Activated T-cell treated with anti-CD3 and anti-CD28 coated beads, Interleukin-2, amount 50 U/mL, for 72 hours (primary cell): ENCODE measurements around the gene UBE2D1. TPM values are rescaled to one million over a fixed set of nuclear protein-coding genes. Genes with fewer than 3 reads are reported as not detected.

Experiments
- ATAC-seq, 2 donors: fragments of 150-1000 bp; cut with Tn5 transposase; replicated peaks in 1 of 2; 2 replicates each; pipeline ENCODE4 v1.10.0; 2021; ENCODE audit warnings: moderate library complexity in 2 of 2, mild to moderate bottlenecking in 1 of 2
- DNase-seq, 2 donors: peaks; one replicate each; pipeline ENCODE4 v3.0.0; 2021 to 2022; ENCODE audit warnings: mixed read lengths in 1 of 2
- H3K27ac Mint-ChIP-seq: one replicate; pipeline ENCODE4 v1.8.0; 2022; ENCODE audit warnings: mild to moderate bottlenecking, moderate library complexity, mixed read lengths
- H3K27me3 Mint-ChIP-seq: one replicate; pipeline ENCODE4 v1.8.0; 2022; ENCODE audit warnings: low read depth, mixed read lengths
- H3K36me3 Mint-ChIP-seq, 2 donors: one replicate each; pipeline ENCODE4 v1.8.0; 2022; ENCODE audit warnings: mixed read lengths in 2 of 2, mild to moderate bottlenecking in 1 of 2; ENCODE audit not compliant: insufficient read depth in 2 of 2
- H3K4me1 Mint-ChIP-seq: one replicate; pipeline ENCODE4 v1.8.0; 2022; ENCODE audit warnings: low read depth, mixed read lengths
- H3K4me3 Mint-ChIP-seq, 2 donors: one replicate each; pipeline ENCODE4 v1.8.0; 2022; ENCODE audit warnings: mild to moderate bottlenecking in 2 of 2, mixed read lengths in 2 of 2, moderate library complexity in 2 of 2
- H3K9me3 Mint-ChIP-seq, 2 donors: one replicate each; pipeline ENCODE4 v1.8.0; 2022; ENCODE audit warnings: mixed read lengths in 2 of 2
- total RNA-seq, 2 donors: library from RNA; stranded (reverse); gene quantifications; one replicate each; pipeline ENCODE4 v1.2.3, GENCODE V29; 2022

UBE2D1 gene
- total RNA-seq, 2 donors from 2014 or later = 10.5 to 12.1 TPM

GRCh38 chr10:58350023-58350422 is 15.2 kb downstream of the UBE2D1 start:
- Mint-ChIP-seq H3K36me3 (peaks cover 2 to 7% of the 10 kb centered on the region in 2 donors), H3K27ac (no peak overlapping the region), H3K27me3 (no peaks in the 10 kb centered on the region), H3K9me3 (no peaks in the 10 kb centered on the region), H3K4me1 (peaks cover 26% of the 10 kb centered on the region), H3K4me3 (no peak overlapping the region)
- ATAC-seq = no peak
- DNase-seq = no peak

DNA sequence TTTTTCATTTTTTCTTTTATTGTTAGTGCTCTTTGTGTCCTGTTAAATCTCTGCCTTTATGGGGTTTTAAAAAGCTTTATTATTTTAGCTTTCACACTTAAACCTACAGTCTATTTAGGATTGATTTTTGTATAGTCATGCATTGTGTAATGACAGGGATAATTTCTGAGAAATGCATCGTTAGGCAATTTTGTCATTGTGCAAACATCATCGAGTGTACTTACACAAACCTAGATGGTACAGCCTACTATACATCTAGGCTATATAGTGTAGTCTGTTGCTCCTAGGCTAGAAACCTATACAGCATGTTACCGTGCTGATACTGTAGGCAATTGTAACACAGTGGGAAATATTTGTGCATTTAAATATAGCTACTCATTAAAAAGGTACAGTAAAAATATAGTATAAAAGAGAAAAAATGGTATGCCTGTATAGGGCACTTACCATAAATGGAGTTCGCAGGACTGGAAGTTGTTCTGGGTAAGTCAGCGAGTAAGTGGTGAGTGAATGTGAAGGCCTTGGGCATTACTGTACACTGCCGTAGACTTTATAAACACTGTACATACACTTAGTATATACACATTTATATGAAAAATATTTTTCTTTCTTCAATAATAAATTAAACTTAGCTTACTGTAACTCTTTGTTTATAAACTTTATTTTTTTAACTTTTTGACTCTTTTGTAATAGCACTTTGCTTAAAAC is 16.0 kb downstream of the UBE2D1 start:
- ATAC-seq = no peak

DNA sequence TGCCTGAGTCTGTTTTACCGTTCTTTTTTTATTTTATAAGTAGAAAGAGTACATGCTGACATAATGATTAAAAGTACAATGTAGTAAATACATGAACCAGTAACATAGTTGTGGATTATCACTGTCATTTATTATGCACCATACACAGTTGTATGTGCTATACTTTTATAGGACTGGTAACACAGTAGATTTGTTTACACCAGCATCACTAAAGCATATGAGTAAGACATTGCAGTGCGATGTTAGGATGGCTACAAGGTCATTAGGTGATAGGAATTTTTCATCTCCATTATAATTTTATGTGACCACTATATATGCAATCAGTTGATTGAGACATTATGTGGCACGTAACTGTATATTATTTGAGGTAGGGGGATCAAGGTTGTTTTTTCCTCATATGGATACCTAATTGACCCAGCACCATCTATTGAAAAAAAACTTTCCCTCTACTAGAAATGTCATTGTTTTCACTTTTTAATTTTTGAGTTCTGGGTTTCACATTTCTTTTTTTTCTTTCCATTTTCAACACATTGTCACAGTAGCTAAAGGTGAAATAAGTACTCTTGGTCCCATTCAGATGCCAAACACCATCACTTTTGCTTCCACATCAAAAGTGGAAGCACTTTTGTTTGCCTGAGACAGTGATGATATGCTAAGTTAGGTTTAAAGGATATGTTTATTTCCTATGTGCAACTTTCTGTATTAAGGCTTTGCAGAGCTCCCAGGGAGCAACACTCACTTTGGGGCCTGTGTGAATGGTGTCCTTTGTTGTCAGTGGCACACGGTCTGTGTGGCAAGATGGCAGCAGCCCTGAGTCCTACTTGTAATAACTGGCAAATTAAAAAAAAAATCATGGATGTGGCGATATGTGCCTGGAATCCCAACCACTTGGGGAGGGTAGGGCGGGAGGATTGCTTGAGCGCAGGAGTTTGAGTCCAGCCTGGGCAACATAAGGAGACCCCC is 17.1 kb downstream of the UBE2D1 start:
- no peak for ATAC-seq
- Mint-ChIP-seq H3K9me3 (no peaks in the 10 kb centered on the region), H3K27ac (no peak overlapping the region), H3K4me1 (peaks cover 26% of the 10 kb centered on the region), H3K4me3 (no peak overlapping the region), H3K36me3 (no peaks in the 10 kb centered on the region), H3K27me3 (no peaks in the 10 kb centered on the region)
- no peak for DNase-seq

More for the DNA sequence above, 16.0 kb downstream of the UBE2D1 start:
- Mint-ChIP-seq H3K4me1 (peaks cover 26% of the 10 kb centered on the region), H3K4me3 (no peak overlapping the region), H3K36me3 (peaks cover under 1 to 3% of the 10 kb centered on the region in 2 donors), H3K27ac (no peak overlapping the region), H3K27me3 (no peaks in the 10 kb centered on the region), H3K9me3 (no peaks in the 10 kb centered on the region)
- no peak for DNase-seq

DNA sequence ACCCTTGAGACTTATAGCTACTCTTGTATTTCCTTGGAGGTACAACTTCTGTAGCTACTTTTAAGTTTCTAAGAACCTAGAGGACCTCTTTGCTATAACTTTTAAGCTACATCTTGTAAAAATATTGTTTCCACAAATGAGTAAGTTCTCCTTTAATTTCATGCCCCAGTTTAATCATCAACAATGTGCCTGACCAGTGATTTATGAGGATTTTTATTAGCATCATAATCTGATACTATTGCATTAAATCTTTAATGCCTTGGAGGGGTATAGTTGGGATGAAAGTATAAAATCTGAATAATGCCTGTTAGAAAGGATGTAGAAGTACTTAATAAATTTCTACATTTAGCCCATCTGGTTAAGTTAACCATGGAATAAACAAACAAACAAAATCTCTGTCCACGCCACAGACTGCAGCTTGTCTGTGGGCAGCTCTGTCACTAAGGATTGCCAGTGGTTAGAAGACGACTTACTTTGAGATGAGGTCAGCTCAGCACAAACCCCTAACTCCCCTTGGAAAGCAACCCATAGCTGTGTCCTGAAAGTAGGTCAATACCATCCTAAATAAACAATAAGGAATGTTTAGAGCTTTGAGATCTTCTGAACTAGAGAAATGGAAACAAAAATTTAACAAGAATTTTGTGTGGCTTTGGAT is 18.3 kb downstream of the UBE2D1 start:
- no peaks in the 10 kb centered on the region for H3K36me3 Mint-ChIP-seq

GRCh38 chr10:58356756-58357155 is 21.9 kb downstream of the UBE2D1 start:
- Mint-ChIP-seq H3K4me1 (peaks cover 18% of the 10 kb centered on the region), H3K27me3 (no peaks in the 10 kb centered on the region), H3K36me3 (no peaks in the 10 kb centered on the region), H3K4me3 (no peak overlapping the region), H3K9me3 (no peaks in the 10 kb centered on the region), H3K27ac (no peak overlapping the region)
- DNase-seq (no peak), ATAC-seq (no peak)

More for the DNA sequence above, 18.3 kb downstream of the UBE2D1 start:
- H3K27ac Mint-ChIP-seq = no peak overlapping the region
- DNase-seq = no peak
- no peaks in the 10 kb centered on the region for H3K27me3 Mint-ChIP-seq
- H3K4me3 Mint-ChIP-seq = no peak overlapping the region
- H3K9me3 Mint-ChIP-seq = no peaks in the 10 kb centered on the region
- peaks cover 26% of the 10 kb centered on the region for H3K4me1 Mint-ChIP-seq
- ATAC-seq = no peak

GRCh38 chr10:58358314-58358933 is 23.6 kb downstream of the UBE2D1 start:
- peaks cover 15% of the 10 kb centered on the region for H3K4me1 Mint-ChIP-seq
- ATAC-seq (no peak), DNase-seq (no peak)
- H3K4me3 Mint-ChIP-seq = no peak overlapping the region
- H3K27me3 Mint-ChIP-seq = no peaks in the 10 kb centered on the region
- H3K27ac Mint-ChIP-seq = no peak overlapping the region
- H3K9me3 Mint-ChIP-seq = no peaks in the 10 kb centered on the region
- H3K36me3 Mint-ChIP-seq = peaks cover 0 to 3% of the 10 kb centered on the region in 2 donors

DNA sequence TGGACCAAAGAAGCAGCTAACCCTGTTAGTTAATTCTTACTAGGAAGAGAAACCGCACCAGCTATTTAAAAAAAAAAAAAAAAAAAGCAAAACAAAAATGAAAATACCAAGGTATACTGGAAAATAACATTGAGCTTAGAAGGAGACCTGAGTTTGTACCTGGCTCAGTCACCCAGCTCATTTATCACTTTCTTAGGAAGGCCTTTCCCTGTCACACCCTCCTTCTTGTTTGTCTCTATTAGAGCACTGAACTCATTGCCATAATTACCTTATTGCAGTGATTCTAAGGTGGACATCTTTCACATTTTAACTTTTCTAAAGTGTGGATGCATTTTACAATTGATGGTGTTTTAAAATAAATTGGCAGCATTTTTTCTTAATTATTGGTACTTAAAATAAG is 24.1 kb downstream of the UBE2D1 start:
- no peaks in the 10 kb centered on the region for H3K9me3 Mint-ChIP-seq
- H3K4me3 Mint-ChIP-seq = no peak overlapping the region
- H3K27ac Mint-ChIP-seq = no peak overlapping the region
- H3K4me1 Mint-ChIP-seq = peaks cover 15% of the 10 kb centered on the region
- H3K36me3 Mint-ChIP-seq = peaks cover 0 to 5% of the 10 kb centered on the region in 2 donors
- no peaks in the 10 kb centered on the region for H3K27me3 Mint-ChIP-seq
- DNase-seq (no peak), ATAC-seq (no peak)

DNA sequence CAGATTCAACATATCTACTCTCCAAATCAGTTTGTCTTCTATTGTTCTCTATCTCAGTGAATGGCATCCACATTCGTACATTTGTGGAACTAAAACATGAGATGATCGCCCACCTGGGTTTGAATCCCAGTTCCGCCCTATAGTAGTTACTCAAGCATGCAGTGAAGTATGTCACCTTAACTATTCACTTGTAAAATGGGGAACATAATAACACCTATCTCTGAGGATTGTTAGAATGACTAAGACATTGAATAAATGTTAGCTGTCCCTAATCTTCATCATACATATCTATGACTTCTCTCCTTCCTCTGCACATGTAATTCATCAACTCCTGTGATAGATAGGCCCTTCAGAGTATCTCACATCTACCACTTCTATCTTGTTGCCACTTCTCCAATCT is 24.7 kb downstream of the UBE2D1 start:
- no peak for ATAC-seq
- H3K27ac Mint-ChIP-seq = no peak overlapping the region

DNA sequence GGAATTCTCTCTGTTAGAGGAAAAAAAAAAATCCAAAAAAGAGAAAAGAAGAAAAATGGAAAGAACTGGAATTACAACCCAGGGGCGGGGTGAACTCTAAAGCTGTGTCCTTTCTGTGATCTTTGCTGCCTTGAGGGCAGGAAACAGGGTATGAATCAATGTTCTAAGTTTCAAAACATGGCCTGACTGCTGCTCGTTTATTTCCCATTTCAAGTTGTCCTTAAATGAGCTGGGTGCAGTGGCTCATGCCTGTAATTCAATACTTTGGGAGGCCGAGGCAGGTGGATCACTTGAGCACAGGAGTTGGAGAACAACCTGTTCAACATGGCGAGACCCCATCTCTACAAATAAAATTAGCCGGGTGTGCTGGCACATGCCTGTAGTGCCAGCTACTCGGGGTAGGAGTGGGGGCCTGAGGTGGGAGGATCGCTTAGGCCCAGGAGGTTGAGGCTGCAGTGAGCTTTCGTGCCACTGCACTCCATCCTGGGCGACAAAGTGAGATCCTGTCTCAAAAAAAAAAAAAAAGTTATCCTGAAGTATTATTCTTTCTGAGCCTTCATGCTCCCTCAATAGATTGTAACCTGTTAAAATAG is 25.7 kb downstream of the UBE2D1 start:
- Mint-ChIP-seq H3K4me3 (peak overlapping the region in 1 of 2 donors; percentile 37), H3K9me3 (no peaks in the 10 kb centered on the region)

More for the DNA sequence above, 24.7 kb downstream of the UBE2D1 start:
- no peak for DNase-seq
- H3K4me3 Mint-ChIP-seq = no peak overlapping the region
- no peaks in the 10 kb centered on the region for H3K27me3 Mint-ChIP-seq
- no peaks in the 10 kb centered on the region for H3K9me3 Mint-ChIP-seq
- H3K36me3 Mint-ChIP-seq = peaks cover 0 to 6% of the 10 kb centered on the region in 2 donors
- peaks cover 15% of the 10 kb centered on the region for H3K4me1 Mint-ChIP-seq

GRCh38 chr10:58361353-58361752 is 26.5 kb downstream of the UBE2D1 start:
- no peaks in the 10 kb centered on the region for H3K9me3 Mint-ChIP-seq
- H3K4me1 Mint-ChIP-seq = peaks cover 15% of the 10 kb centered on the region
- DNase-seq = no peak
- ATAC-seq = no peak
- H3K36me3 Mint-ChIP-seq = peaks cover 1 to 9% of the 10 kb centered on the region in 2 donors
- no peak overlapping the region for H3K27ac Mint-ChIP-seq
- no peaks in the 10 kb centered on the region for H3K27me3 Mint-ChIP-seq
- H3K4me3 Mint-ChIP-seq = no peak overlapping the region

More for the DNA sequence above, 25.7 kb downstream of the UBE2D1 start:
- peak overlapping the region; percentile 18 for H3K27ac Mint-ChIP-seq
- H3K27me3 Mint-ChIP-seq = no peaks in the 10 kb centered on the region
- H3K36me3 Mint-ChIP-seq = peaks cover 1 to 9% of the 10 kb centered on the region in 2 donors
- ATAC-seq = peak in 1 of 2 donors; percentile 32
- H3K4me1 Mint-ChIP-seq = peaks cover 15% of the 10 kb centered on the region
- no peak for DNase-seq

- Mint-ChIP-seq H3K9me3 (no peaks in the 10 kb centered on the region), H3K36me3 (peaks cover 1 to 9% of the 10 kb centered on the region in 2 donors), H3K27ac (no peak overlapping the region), H3K4me1 (peaks cover 15% of the 10 kb centered on the region), H3K4me3 (no peak overlapping the region), H3K27me3 (no peaks in the 10 kb centered on the region)
- ATAC-seq (no peak), DNase-seq (no peak)
These were observed 27.4 kb downstream of the UBE2D1 start for GRCh38 chr10:58362027-58362789.

- Mint-ChIP-seq H3K27ac (no peak overlapping the region), H3K9me3 (no peaks in the 10 kb centered on the region), H3K27me3 (no peaks in the 10 kb centered on the region), H3K36me3 (peaks cover 1 to 9% of the 10 kb centered on the region in 2 donors), H3K4me1 (no peaks in the 10 kb centered on the region), H3K4me3 (no peak overlapping the region)
- no peak for ATAC-seq
- no peak for DNase-seq
These were observed 32.3 kb downstream of the UBE2D1 start for GRCh38 chr10:58367069-58367468.
